Heart right ventricle (tissue), 16 donors: ENCODE results near the gene MYO1G. TPM values are rescaled to one million over a fixed set of nuclear protein-coding genes. Genes with fewer than 3 reads are reported as not detected.

Experiments used
- ATAC-seq, 8 donors: fragments of 200-7000 bp; cut with Tn5 transposase; one replicate each; pipeline ENCODE4 v1.9.1; 2020; ENCODE audit warnings: mild to moderate bottlenecking in 8 of 8, moderate library complexity in 8 of 8, moderate number of reproducible peaks in 1 of 8
- DNase-seq, 2 donors: peaks; one replicate each; pipeline ENCODE4 v3.0.0-alpha.2; 2020
- H3K27ac ChIP-seq, 10 donors: fragments of 200-600 bp; sonication (generic) in 2 of 10; one replicate each; pipeline versions ENCODE4 v1.5.0 to v1.8.0; 2020 to 2022; ENCODE audit warnings: mild to moderate bottlenecking in 3 of 10
- H3K27me3 ChIP-seq, 7 donors: fragments of 200-600 bp; one replicate each; pipeline ENCODE4 v1.8.0; 2021 to 2022; ENCODE audit warnings: mild to moderate bottlenecking in 2 of 7
- H3K36me3 ChIP-seq, 9 donors: fragments of 200-600 bp; sonication (generic) in 1 of 9; one replicate each; pipeline versions ENCODE4 v1.5.0 to v1.8.0; 2020 to 2022; ENCODE audit warnings: mild to moderate bottlenecking in 2 of 9
- H3K4me1 ChIP-seq, 9 donors: fragments of 200-600 bp; sonication (generic) in 1 of 9; one replicate each; pipeline versions ENCODE4 v1.5.0 to v1.8.0; 2020 to 2022; ENCODE audit warnings: mild to moderate bottlenecking in 4 of 9
- H3K4me3 ChIP-seq, 10 donors: fragments of 200-600 bp; sonication (generic) in 2 of 10; one replicate each; pipeline versions ENCODE4 v1.5.0 to v1.8.0; 2020 to 2022; ENCODE audit warnings: mild to moderate bottlenecking in 7 of 10, moderate library complexity in 2 of 10
- H3K9me3 ChIP-seq, 11 donors: fragments of 200-600 bp in 10 of 11; sonication (generic) in 2 of 11; one replicate each; pipeline versions ENCODE4 v1.5.0 to v1.8.0; 2013 to 2022; ENCODE audit warnings: mild to moderate bottlenecking in 2 of 11, control low read depth in 1 of 11, moderate library complexity in 1 of 11
- WGBS, 2 donors: extraction: QIAGEN DNeasy Blood & Tissue Kit; methylation state at CpG; one replicate each; pipeline ENCODE4 v1.1.7; 2013; ENCODE audit warnings: inconsistent platforms in 1 of 2; 5-methylcytosine and 5-hydroxymethylcytosine counted together
- intact Hi-C, 10 donors: fragments of 100-400 bp; cut with DNase I; formaldehyde crosslinking; loops; one replicate each; pipeline versions ENCODE4 v1.11.1 to v1.14.2; 2022
- polyA plus RNA-seq, 2 donors: library from polyadenylated mRNA; stranded (reverse); fragments of 200-250 nt; gene quantifications; one replicate each; pipeline ENCODE4 v1.2.3, GENCODE V29; 2013
- total RNA-seq, 10 donors: library from RNA; stranded (reverse); fragmentation: NEBNext Ultra II Directional in 3 of 10; extraction: Animal tissue kit (Norgen Biotek cat#: 25700) in 3 of 10; gene quantifications; one replicate each; pipeline versions ENCODE4 v1.2.1 to v1.2.4, GENCODE V29; 2021 to 2023
- TF ChIP-seq, protein P1 (sequence below), 9 donors: fragments of 200-600 bp; sonication (generic) in 2 of 9; IDR thresholded peaks; one replicate each; pipeline versions ENCODE4 v1.5.0 to v1.8.0; 2021 to 2022; ENCODE audit warnings: antibody characterized with exemption in 9 of 9, mild to moderate bottlenecking in 5 of 9, moderate library complexity in 1 of 9
- donor health status: Arrhythmogenic right ventricular cardiomyopathy.
- donor health status: ischemic (EF 13 %, LVEDD 7.1; RV severe dilation, severe dysfunction).
- donor health status: healthy with polysubstance abuse.
- donor health status: DM: no; HTN: yes; CAD: no.
- donor health status: DM: no; HTN: no; CAD: no.
- donor health status: ischemic (EF 25% LVEDD 6.9; RV normal size, moderate dysfunction).
- donor health status: ischemic (EF 25% LVEDD 5.7; RV mildly dilated, moderate dysfunction).
- donor health status: healthy.
- donor health status: DM: yes; HTN: yes; CAD: no.
- donor health status: Ischemic cardiomyopathy.
- donor health status: ischemic (EF 35%, LVEDD 5.7; RV mildly dilated, moderate dysfunction).
- donor health status: nonischemic (EF 11% LVEDD 7.7; RV severe dilation, severe dysfunction).
- donor health status: DM: yes; HTN: yes; CAD: no.
- donor health status: PGD.
- donor health status: ischemic (EF 29% LVEDD 5.4; RV normal size, mild dysfunction).
- donor health status: nonischemic (EF 23%, LVEDD 6.1; RV moderate dilation, normal function).

The MYO1G gene
- total and polyA plus RNA-seq, 12 donors, result 0.30 to 11.0 (median 0.70) TPM

DNA sequence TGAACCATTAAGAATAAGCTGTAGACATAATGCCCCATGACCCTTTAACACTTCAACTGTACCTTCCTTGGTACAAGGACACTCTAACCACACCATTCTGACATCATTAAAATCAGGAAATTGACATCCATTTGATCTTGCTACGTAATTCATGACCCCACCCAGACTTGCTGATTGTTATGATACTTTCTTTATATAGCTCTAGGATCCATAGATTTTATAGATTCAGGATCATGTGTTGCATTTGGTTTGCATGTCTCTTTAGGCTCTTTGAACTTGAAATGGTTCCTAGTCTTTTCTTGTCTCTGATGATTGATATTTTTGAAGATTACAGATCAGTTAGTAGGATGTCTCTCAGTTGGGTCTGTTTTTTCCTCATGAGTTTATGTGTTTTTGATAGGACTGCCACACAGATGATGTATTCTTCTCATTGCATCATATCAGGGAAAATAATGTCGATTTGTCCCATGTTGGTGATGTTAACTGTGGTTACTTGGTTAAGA, 34.7 kb upstream of the MYO1G start:
- ATAC-seq, result no peak
- intact Hi-C loops, result loop anchor here in 1 of 10 donors (10.0 kb wide), 1 partner anchor 91 kb away; no protein-coding TSS in a partner anchor
- Histone ChIP-seq H3K9me3 (peaks cover 0 to 4% (median 0%) of the 10 kb centered on the region in 11 donors), H3K27ac (no peak overlapping the region), H3K27me3 (no peaks in the 10 kb centered on the region), H3K36me3 (peaks cover 0 to 56% (median 0%) of the 10 kb centered on the region in 9 donors), H3K4me1 (peaks cover 0 to 15% (median 4%) of the 10 kb centered on the region in 9 donors), H3K4me3 (no peak overlapping the region)
- TF ChIP-seq, protein P1, sequence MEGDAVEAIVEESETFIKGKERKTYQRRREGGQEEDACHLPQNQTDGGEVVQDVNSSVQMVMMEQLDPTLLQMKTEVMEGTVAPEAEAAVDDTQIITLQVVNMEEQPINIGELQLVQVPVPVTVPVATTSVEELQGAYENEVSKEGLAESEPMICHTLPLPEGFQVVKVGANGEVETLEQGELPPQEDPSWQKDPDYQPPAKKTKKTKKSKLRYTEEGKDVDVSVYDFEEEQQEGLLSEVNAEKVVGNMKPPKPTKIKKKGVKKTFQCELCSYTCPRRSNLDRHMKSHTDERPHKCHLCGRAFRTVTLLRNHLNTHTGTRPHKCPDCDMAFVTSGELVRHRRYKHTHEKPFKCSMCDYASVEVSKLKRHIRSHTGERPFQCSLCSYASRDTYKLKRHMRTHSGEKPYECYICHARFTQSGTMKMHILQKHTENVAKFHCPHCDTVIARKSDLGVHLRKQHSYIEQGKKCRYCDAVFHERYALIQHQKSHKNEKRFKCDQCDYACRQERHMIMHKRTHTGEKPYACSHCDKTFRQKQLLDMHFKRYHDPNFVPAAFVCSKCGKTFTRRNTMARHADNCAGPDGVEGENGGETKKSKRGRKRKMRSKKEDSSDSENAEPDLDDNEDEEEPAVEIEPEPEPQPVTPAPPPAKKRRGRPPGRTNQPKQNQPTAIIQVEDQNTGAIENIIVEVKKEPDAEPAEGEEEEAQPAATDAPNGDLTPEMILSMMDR (IDR thresholded peaks at IDR 0.05), result no peak
- WGBS, 2 donors, result 82 to 89% methylated on average over 2 of the region's 2 CpGs
- no peak for DNase-seq

DNA sequence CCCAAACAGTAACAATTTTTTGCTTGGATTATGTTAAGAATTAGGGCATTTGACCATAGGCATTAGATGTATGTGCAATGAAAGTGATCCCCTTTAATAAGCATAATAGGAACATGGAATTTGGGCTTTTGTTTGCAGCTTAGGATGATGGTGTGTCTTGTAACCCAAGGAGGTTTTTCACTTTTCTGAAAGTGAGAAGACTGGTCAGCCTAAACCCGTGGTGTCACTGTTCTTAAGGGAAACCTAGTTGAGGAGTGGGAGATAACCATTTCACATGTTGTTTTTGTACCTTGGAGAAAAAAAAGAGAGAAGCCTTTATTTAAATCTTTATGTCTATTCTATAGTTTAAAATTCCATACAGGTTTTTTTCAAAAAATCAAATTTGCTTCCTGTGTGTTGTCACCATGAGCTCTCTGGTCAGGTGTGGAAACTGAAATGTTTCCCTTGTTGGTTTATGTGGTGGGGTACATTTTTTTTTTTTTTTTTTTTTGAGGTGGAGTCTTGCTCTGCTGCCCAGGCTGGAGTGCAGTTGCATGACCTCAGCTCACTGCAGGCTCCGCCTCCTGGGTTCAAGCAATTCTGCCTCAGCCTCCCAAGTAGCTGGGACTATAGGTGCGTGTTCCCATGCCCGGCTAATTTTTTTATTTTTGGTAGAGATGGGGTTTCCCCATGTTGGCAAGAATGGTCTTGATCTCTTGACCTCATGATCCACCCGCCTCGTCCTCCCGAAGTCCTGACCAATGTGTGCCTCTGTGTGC, 28.9 kb upstream of the MYO1G start:
- TF ChIP-seq, protein P1 (IDR thresholded peaks at IDR 0.05), result no peak
- peaks cover 0 to 18% (median 9%) of the 10 kb centered on the region in 9 donors for H3K4me1 ChIP-seq
- peaks cover 0 to 24% (median 0%) of the 10 kb centered on the region in 9 donors for H3K36me3 ChIP-seq
- no peak overlapping the region for H3K4me3 ChIP-seq
- no peaks in the 10 kb centered on the region for H3K9me3 ChIP-seq
- DNase-seq (no peak), ATAC-seq (no peak)
- no peaks in the 10 kb centered on the region for H3K27me3 ChIP-seq
- WGBS, 2 donors, result 97 to 98% methylated on average over 7 of the region's 7 CpGs
- H3K27ac ChIP-seq, result no peak overlapping the region
- intact Hi-C loops, result loop anchor here in 1 of 10 donors (10.0 kb wide), 1 partner anchor 47 kb away; no protein-coding TSS in a partner anchor

DNA sequence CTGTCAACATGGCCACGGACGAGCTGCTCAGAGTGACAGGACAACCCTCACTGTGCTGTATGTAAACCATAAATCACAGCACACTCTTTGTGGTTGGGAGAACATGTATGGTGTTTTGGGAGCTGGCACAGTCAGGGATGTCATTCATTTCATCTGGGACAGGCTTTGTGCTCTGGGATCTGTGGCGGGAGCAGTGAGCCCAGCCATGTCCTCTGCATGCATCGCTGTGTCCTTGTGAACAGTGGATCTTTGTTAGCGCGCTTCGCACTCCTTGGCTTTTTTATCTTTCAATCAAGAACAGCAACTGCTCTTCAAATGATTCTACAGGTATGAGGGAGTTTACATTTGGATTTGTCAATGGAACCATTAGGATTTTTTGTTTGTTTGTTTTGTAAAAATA, 28.3 kb upstream of the MYO1G start:
- peaks cover 0 to 22% (median 0%) of the 10 kb centered on the region in 9 donors for H3K36me3 ChIP-seq
- no peak overlapping the region for H3K27ac ChIP-seq
- 88 to 91% methylated on average over 7 of the region's 7 CpGs for WGBS, 2 donors
- no peak overlapping the region for H3K4me3 ChIP-seq
- ATAC-seq (peak in 1 of 8 donors; percentile 14), DNase-seq (no peak)
- H3K9me3 ChIP-seq, result no peaks in the 10 kb centered on the region
- TF ChIP-seq, protein P1 (IDR thresholded peaks at IDR 0.05), result no peak
- intact Hi-C loops, result loop anchor here in 1 of 10 donors (10.0 kb wide), 1 partner anchor 48 kb away; no protein-coding TSS in a partner anchor
- peaks cover 0 to 20% (median 12%) of the 10 kb centered on the region in 9 donors for H3K4me1 ChIP-seq
- no peaks in the 10 kb centered on the region for H3K27me3 ChIP-seq

DNA sequence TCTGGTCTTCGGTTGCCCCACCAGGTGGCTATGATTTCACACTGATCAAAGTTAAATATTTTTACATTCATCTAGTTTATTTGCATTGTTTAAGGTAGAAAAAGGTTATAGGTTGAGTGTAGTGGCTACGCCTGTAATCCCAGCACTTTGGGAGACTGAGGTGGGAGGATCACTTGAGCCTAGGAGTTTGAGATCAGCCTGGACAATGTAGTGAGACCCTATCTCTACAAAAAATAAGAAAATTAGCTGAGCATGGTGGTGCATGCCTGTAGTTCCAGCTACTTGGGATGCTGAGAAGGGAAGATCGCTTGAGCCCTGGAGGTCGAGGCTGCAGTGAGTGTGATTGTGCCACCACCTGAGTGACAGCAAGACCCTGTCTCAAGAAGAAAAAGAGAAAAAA, 25.0 kb upstream of the MYO1G start:
- TF ChIP-seq, protein P1 (IDR thresholded peaks at IDR 0.05), result no peak
- Histone ChIP-seq H3K36me3 (peaks cover 0 to 10% (median 0%) of the 10 kb centered on the region in 9 donors), H3K4me3 (no peak overlapping the region), H3K9me3 (no peaks in the 10 kb centered on the region), H3K4me1 (peaks cover 0 to 38% (median 23%) of the 10 kb centered on the region in 9 donors), H3K27me3 (no peaks in the 10 kb centered on the region), H3K27ac (no peak overlapping the region)
- intact Hi-C loops, result loop anchor here in 3 of 10 donors (5.0 to 10.0 kb wide), 2 partner anchors 51 to 109 kb away; partner anchors contain the start of gene TBRG4 (in 2 of the 3)
- DNase-seq, result no peak
- 96 to 98% methylated on average over 4 of the region's 4 CpGs for WGBS, 2 donors
- no peak for ATAC-seq
